WTC11 (cell line): ENCODE measurements around the gene RBM38. TPM values are rescaled to one million over a fixed set of nuclear protein-coding genes. Genes with fewer than 3 reads are reported as not detected.

Source experiments
- ATAC-seq: fragments of 200-7000 bp; cut with Tn5 transposase; 2 replicates; pipeline ENCODE4 v1.10.0; 2021; ENCODE audit warnings: mild to moderate bottlenecking, moderate library complexity
- CTCF ChIA-PET: fragments of 300-600 bp; sonication (Branson Sonifier 250); formaldehyde crosslinking; loops from one replicate; lab custom pipeline; 2021; ENCODE audit warnings: antibody characterized with exemption; lab: Charles Lee
- POLR2A ChIA-PET: fragments of 350-600 bp; sonication (Branson Sonifier 250); formaldehyde crosslinking; loops from one replicate; lab custom pipeline; 2021; ENCODE audit warnings: antibody characterized with exemption; lab: Charles Lee
- DNase-seq: peaks from one replicate; pipeline ENCODE4 v3.0.0; 2021; ENCODE audit warnings: low spot score
- H3K27ac Mint-ChIP-seq: 2 replicates; pipeline ENCODE4 v1.8.0; 2021; ENCODE audit warnings: mixed read lengths
- H3K27me3 Mint-ChIP-seq: 2 replicates; pipeline ENCODE4 v1.8.0; 2021; ENCODE audit warnings: low read depth, mild to moderate bottlenecking, moderate library complexity, mixed read lengths
- H3K36me3 Mint-ChIP-seq: 2 replicates; pipeline ENCODE4 v1.8.0; 2021; ENCODE audit warnings: mixed read lengths
- H3K4me1 Mint-ChIP-seq: 2 replicates; pipeline ENCODE4 v1.8.0; 2022; ENCODE audit warnings: mixed read lengths
- H3K4me3 Mint-ChIP-seq: 2 replicates; pipeline ENCODE4 v1.8.0; 2021; ENCODE audit warnings: mild to moderate bottlenecking, moderate library complexity, mixed read lengths
- H3K9me3 Mint-ChIP-seq: 2 replicates; pipeline ENCODE4 v1.8.0; 2021; ENCODE audit warnings: mixed read lengths
- CREB1 ChIP-seq: sonication (generic); formaldehyde crosslinking; IDR thresholded peaks from 2 replicates; pipeline ENCODE4 v1.8.0; 2023; ENCODE audit warnings: mild to moderate bottlenecking, missing genetic modification reagents
- ELF4 ChIP-seq: sonication (generic); formaldehyde crosslinking; IDR thresholded peaks from 2 replicates; pipeline ENCODE4 v1.8.1; 2022; ENCODE audit warnings: low read depth, mild to moderate bottlenecking, moderate library complexity, missing genetic modification reagents
- FOXK1 ChIP-seq: sonication (generic); formaldehyde crosslinking; IDR thresholded peaks from 2 replicates; pipeline ENCODE4 v1.8.0; 2022; ENCODE audit warnings: mild to moderate bottlenecking, moderate library complexity, missing genetic modification reagents
- GRHL2 ChIP-seq: fragments of 250-450 bp; sonication (Bioruptor Pico); IDR thresholded peaks from 2 replicates; pipeline ENCODE4 v1.8.0; 2022; ENCODE audit warnings: mild to moderate bottlenecking, moderate library complexity; ENCODE audit not compliant: insufficient replicate concordance, severe bottlenecking
- GTF2I ChIP-seq: fragments of 250-450 bp; sonication (Bioruptor Pico); conservative IDR thresholded peaks from 2 replicates; pipeline ENCODE4 v1.4.0; 2021; ENCODE audit warnings: mild to moderate bottlenecking
- MXD4 ChIP-seq: fragments of 250-450 bp; sonication (Bioruptor Pico); IDR thresholded peaks from 2 replicates; pipeline ENCODE4 v1.8.0; 2021; ENCODE audit warnings: mild to moderate bottlenecking, moderate library complexity, borderline replicate concordance
- NFE2L1 ChIP-seq: sonication (generic); formaldehyde crosslinking; IDR thresholded peaks from 2 replicates; pipeline ENCODE4 v1.8.1; 2023; ENCODE audit warnings: missing genetic modification reagents
- SOX15 ChIP-seq: fragments of 250-450 bp; sonication (Bioruptor Pico); IDR thresholded peaks from 2 replicates; pipeline ENCODE4 v1.9.0; 2021; ENCODE audit warnings: mild to moderate bottlenecking
- TEAD4 ChIP-seq: sonication (generic); formaldehyde crosslinking; IDR thresholded peaks from 2 replicates; pipeline ENCODE4 v1.8.0; 2022; ENCODE audit warnings: mild to moderate bottlenecking, missing genetic modification reagents
- ZNF138 ChIP-seq: sonication (generic); formaldehyde crosslinking; conservative IDR thresholded peaks from 2 replicates; pipeline ENCODE4 v1.8.1; 2022; ENCODE audit warnings: mild to moderate bottlenecking, moderate library complexity, missing genetic modification reagents
- ZNF263 ChIP-seq: sonication (generic); formaldehyde crosslinking; IDR thresholded peaks from 2 replicates; pipeline ENCODE4 v1.8.1; 2022; ENCODE audit warnings: low read depth, mild to moderate bottlenecking, moderate library complexity, missing genetic modification reagents
- ZNF396 ChIP-seq: fragments of 250-450 bp; sonication (Bioruptor Pico); IDR thresholded peaks from 2 replicates; pipeline ENCODE4 v1.8.0; 2021; ENCODE audit warnings: mild to moderate bottlenecking, moderate library complexity, borderline replicate concordance
- ZNF416 ChIP-seq: fragments of 250-450 bp; sonication (Bioruptor Pico); IDR thresholded peaks from 2 replicates; pipeline ENCODE4 v1.9.0; 2021; ENCODE audit warnings: mild to moderate bottlenecking, inconsistent platforms
- total RNA-seq: library from RNA; stranded (reverse); gene quantifications from 3 replicates; pipeline ENCODE4 v1.2.3, GENCODE V29; 2021
- TF ChIP-seq, protein P1 (sequence below): fragments of 250-450 bp; sonication (Bioruptor Pico); IDR thresholded peaks from 2 replicates; pipeline ENCODE4 v1.8.0; 2021; ENCODE audit warnings: mild to moderate bottlenecking
- TF ChIP-seq, protein P2 (sequence below): sonication (generic); formaldehyde crosslinking; IDR thresholded peaks from 2 replicates; pipeline ENCODE4 v1.8.0; 2022; ENCODE audit warnings: mild to moderate bottlenecking, missing genetic modification reagents
- TF ChIP-seq, protein P3 (sequence below): fragments of 200-600 bp; IDR thresholded peaks from 2 replicates; pipeline ENCODE4 v1.8.0; 2022; ENCODE audit warnings: antibody characterized with exemption
- TF ChIP-seq, protein P4 (sequence below): sonication (generic); formaldehyde crosslinking; IDR thresholded peaks from 2 replicates; pipeline ENCODE4 v1.8.0; 2022; ENCODE audit warnings: mild to moderate bottlenecking, missing genetic modification reagents
- TF ChIP-seq, protein P5 (sequence below): sonication (generic); formaldehyde crosslinking; IDR thresholded peaks from 2 replicates; pipeline ENCODE4 v1.8.0; 2023; ENCODE audit warnings: missing genetic modification reagents
- TF ChIP-seq, protein P6 (sequence below): sonication (generic); formaldehyde crosslinking; IDR thresholded peaks from 2 replicates; pipeline ENCODE4 v1.8.0; 2022; ENCODE audit warnings: mild to moderate bottlenecking, missing genetic modification reagents
- TF ChIP-seq, protein P7 (sequence below): sonication (generic); formaldehyde crosslinking; IDR thresholded peaks from 2 replicates; pipeline ENCODE4 v1.8.0; 2022; ENCODE audit warnings: missing genetic modification reagents
- TF ChIP-seq, protein P8 (sequence below): sonication (generic); formaldehyde crosslinking; IDR thresholded peaks from 2 replicates; pipeline ENCODE4 v1.8.1; 2022; ENCODE audit warnings: missing genetic modification reagents, borderline replicate concordance

The RBM38 gene
- total RNA-seq, 1 experiment from 2014 or later = 69.0 TPM

DNA sequence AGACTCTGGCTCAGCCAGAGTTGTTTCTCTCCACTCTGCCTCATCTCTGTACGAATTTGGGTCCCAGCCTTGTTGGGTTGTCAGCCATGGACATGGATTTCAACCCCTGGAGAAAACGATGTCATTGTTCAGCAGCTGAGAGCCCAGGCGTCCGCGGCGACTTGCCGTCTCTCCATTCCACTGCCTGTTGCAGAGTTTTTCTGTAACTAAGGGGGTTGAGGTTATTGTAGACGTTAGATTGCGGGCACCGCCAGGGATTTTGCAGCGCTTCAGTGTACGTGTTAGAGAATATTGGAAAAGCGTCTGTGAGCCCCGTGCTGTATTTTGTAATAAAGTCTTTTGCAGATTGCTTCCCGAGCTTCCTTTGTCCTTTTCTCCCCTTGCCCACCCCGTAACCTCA, 13.1 kb upstream of the RBM38 start:
- CTCF ChIA-PET = no interaction called here
- Mint-ChIP-seq H3K4me3 (no peak overlapping the region), H3K9me3 (no peaks in the 10 kb centered on the region), H3K36me3 (peaks cover 55% of the 10 kb centered on the region), H3K4me1 (peaks cover 12% of the 10 kb centered on the region), H3K27ac (no peak overlapping the region), H3K27me3 (no peaks in the 10 kb centered on the region)
- ATAC-seq (no peak), DNase-seq (no peak)
- TF ChIP-seq ZNF263 (no peak), GRHL2 (CRISPR knock-in tag) (no peak), ZNF138 (CRISPR knock-in tag) (no peak), ZNF416 (no peak)
- TF ChIP-seq, protein P1, sequence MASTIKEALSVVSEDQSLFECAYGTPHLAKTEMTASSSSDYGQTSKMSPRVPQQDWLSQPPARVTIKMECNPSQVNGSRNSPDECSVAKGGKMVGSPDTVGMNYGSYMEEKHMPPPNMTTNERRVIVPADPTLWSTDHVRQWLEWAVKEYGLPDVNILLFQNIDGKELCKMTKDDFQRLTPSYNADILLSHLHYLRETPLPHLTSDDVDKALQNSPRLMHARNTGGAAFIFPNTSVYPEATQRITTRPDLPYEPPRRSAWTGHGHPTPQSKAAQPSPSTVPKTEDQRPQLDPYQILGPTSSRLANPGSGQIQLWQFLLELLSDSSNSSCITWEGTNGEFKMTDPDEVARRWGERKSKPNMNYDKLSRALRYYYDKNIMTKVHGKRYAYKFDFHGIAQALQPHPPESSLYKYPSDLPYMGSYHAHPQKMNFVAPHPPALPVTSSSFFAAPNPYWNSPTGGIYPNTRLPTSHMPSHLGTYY (CRISPR knock-in tag) = no peak
- TF ChIP-seq, protein P2, sequence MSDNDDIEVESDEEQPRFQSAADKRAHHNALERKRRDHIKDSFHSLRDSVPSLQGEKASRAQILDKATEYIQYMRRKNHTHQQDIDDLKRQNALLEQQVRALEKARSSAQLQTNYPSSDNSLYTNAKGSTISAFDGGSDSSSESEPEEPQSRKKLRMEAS = no peak
- TF ChIP-seq, protein P3, sequence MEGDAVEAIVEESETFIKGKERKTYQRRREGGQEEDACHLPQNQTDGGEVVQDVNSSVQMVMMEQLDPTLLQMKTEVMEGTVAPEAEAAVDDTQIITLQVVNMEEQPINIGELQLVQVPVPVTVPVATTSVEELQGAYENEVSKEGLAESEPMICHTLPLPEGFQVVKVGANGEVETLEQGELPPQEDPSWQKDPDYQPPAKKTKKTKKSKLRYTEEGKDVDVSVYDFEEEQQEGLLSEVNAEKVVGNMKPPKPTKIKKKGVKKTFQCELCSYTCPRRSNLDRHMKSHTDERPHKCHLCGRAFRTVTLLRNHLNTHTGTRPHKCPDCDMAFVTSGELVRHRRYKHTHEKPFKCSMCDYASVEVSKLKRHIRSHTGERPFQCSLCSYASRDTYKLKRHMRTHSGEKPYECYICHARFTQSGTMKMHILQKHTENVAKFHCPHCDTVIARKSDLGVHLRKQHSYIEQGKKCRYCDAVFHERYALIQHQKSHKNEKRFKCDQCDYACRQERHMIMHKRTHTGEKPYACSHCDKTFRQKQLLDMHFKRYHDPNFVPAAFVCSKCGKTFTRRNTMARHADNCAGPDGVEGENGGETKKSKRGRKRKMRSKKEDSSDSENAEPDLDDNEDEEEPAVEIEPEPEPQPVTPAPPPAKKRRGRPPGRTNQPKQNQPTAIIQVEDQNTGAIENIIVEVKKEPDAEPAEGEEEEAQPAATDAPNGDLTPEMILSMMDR = no peak
- TF ChIP-seq, protein P4, sequence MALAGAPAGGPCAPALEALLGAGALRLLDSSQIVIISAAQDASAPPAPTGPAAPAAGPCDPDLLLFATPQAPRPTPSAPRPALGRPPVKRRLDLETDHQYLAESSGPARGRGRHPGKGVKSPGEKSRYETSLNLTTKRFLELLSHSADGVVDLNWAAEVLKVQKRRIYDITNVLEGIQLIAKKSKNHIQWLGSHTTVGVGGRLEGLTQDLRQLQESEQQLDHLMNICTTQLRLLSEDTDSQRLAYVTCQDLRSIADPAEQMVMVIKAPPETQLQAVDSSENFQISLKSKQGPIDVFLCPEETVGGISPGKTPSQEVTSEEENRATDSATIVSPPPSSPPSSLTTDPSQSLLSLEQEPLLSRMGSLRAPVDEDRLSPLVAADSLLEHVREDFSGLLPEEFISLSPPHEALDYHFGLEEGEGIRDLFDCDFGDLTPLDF (CRISPR knock-in tag) = no peak
- POLR2A ChIA-PET = no interaction called here

DNA sequence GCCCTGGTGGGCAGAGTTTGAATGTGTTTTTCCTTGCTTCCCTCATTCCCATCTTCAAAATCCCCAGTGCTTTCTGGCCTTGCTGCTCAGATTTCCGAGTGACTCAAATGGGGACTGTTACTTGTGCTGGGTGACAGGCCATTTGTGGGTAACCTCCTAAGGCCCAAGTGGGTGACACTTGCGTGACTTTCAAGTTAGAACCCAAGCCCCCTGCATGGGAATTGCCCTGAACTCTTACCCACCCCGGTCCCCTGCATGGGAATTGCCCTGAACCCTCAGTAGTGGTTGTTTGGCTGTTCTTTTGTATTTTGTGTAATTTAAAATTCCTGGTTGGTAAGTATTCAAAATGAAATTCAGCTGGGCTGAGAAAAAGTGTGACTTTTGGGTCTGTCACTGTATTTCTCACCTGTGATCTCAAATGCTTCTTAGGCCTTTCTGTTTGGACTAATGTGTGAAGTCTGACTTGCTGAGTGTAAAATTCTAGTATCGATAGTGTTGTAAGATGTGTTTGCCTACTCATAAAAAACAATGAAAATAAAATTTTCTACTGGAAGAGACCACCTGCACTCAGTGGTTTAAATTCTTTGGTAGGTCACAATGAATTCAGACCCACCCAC, 12.4 kb upstream of the RBM38 start:
- no peaks in the 10 kb centered on the region for H3K9me3 Mint-ChIP-seq
- DNase-seq (no peak), ATAC-seq (no peak)
- H3K4me1 Mint-ChIP-seq = peaks cover 10% of the 10 kb centered on the region
- ChIA-PET POLR2A (no interaction called here), CTCF (interaction anchor here (1.1 kb wide), 1 partner anchor 120 kb away, joined by 3 read pairs; no protein-coding TSS in a partner anchor)
- H3K27me3 Mint-ChIP-seq = no peaks in the 10 kb centered on the region
- H3K27ac Mint-ChIP-seq = no peak overlapping the region
- TF ChIP-seq, protein P5, sequence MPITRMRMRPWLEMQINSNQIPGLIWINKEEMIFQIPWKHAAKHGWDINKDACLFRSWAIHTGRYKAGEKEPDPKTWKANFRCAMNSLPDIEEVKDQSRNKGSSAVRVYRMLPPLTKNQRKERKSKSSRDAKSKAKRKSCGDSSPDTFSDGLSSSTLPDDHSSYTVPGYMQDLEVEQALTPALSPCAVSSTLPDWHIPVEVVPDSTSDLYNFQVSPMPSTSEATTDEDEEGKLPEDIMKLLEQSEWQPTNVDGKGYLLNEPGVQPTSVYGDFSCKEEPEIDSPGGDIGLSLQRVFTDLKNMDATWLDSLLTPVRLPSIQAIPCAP (CRISPR knock-in tag) = no peak
- TF ChIP-seq SOX15 (CRISPR knock-in tag) (no peak), TEAD4 (CRISPR knock-in tag) (no peak), MXD4 (no peak), GTF2I (CRISPR knock-in tag) (no peak), ELF4 (CRISPR knock-in tag) (no peak), ZNF396 (CRISPR knock-in tag) (no peak), FOXK1 (CRISPR knock-in tag) (no peak), NFE2L1 (no peak), CREB1 (CRISPR knock-in tag) (no peak)
- TF ChIP-seq, protein P6, sequence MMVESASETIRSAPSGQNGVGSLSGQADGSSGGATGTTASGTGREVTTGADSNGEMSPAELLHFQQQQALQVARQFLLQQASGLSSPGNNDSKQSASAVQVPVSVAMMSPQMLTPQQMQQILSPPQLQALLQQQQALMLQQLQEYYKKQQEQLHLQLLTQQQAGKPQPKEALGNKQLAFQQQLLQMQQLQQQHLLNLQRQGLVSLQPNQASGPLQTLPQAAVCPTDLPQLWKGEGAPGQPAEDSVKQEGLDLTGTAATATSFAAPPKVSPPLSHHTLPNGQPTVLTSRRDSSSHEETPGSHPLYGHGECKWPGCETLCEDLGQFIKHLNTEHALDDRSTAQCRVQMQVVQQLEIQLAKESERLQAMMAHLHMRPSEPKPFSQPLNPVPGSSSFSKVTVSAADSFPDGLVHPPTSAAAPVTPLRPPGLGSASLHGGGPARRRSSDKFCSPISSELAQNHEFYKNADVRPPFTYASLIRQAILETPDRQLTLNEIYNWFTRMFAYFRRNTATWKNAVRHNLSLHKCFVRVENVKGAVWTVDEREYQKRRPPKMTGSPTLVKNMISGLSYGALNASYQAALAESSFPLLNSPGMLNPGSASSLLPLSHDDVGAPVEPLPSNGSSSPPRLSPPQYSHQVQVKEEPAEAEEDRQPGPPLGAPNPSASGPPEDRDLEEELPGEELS (CRISPR knock-in tag) = no peak
- TF ChIP-seq, protein P7, sequence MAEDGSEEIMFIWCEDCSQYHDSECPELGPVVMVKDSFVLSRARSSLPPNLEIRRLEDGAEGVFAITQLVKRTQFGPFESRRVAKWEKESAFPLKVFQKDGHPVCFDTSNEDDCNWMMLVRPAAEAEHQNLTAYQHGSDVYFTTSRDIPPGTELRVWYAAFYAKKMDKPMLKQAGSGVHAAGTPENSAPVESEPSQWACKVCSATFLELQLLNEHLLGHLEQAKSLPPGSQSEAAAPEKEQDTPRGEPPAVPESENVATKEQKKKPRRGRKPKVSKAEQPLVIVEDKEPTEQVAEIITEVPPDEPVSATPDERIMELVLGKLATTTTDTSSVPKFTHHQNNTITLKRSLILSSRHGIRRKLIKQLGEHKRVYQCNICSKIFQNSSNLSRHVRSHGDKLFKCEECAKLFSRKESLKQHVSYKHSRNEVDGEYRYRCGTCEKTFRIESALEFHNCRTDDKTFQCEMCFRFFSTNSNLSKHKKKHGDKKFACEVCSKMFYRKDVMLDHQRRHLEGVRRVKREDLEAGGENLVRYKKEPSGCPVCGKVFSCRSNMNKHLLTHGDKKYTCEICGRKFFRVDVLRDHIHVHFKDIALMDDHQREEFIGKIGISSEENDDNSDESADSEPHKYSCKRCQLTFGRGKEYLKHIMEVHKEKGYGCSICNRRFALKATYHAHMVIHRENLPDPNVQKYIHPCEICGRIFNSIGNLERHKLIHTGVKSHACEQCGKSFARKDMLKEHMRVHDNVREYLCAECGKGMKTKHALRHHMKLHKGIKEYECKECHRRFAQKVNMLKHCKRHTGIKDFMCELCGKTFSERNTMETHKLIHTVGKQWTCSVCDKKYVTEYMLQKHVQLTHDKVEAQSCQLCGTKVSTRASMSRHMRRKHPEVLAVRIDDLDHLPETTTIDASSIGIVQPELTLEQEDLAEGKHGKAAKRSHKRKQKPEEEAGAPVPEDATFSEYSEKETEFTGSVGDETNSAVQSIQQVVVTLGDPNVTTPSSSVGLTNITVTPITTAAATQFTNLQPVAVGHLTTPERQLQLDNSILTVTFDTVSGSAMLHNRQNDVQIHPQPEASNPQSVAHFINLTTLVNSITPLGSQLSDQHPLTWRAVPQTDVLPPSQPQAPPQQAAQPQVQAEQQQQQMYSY (CRISPR knock-in tag) = no peak
- TF ChIP-seq, protein P8, sequence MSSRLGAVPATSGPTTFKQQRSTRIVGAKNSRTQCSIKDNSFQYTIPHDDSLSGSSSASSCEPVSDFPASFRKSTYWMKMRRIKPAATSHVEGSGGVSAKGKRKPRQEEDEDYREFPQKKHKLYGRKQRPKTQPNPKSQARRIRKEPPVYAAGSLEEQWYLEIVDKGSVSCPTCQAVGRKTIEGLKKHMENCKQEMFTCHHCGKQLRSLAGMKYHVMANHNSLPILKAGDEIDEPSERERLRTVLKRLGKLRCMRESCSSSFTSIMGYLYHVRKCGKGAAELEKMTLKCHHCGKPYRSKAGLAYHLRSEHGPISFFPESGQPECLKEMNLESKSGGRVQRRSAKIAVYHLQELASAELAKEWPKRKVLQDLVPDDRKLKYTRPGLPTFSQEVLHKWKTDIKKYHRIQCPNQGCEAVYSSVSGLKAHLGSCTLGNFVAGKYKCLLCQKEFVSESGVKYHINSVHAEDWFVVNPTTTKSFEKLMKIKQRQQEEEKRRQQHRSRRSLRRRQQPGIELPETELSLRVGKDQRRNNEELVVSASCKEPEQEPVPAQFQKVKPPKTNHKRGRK (CRISPR knock-in tag) = no peak
- H3K36me3 Mint-ChIP-seq = peaks cover 49% of the 10 kb centered on the region
- H3K4me3 Mint-ChIP-seq = no peak overlapping the region
